HG02759 (cell line): ENCODE measurements around the gene TENM4.

Experiments
- ATAC-seq: cut with Tn5 transposase; IDR thresholded peaks from one replicate; pipeline ENCODE4 v1.9.1; 2021; ENCODE audit warnings: mild to moderate bottlenecking, moderate library complexity; ENCODE audit not compliant: unreplicated experiment

TENM4 gene

DNA sequence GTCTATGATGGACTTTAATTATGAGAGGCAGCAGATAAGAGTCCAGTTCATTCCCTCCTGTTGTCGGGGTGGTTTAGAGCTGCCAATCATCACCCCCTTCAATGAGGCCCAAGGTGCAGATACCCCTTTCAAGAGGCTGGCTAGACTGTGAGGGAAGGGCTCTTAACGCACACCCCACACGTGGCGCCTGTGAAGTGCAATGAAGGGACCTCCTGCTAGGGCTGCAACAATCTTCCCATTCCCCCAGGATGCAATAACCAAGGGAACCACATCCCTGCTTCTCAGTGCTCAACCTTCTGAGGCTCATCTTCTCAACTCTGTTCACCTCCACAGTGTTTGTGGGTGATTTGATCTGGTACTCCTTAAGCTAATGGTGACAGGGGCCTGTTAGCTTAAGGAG lies 19.0 kb downstream of the TENM4 start:
- no peak for ATAC-seq

- ATAC-seq = no peak
Observed at GRCh38 chr11:79419120-79419519, 21.7 kb downstream of the TENM4 start.

- no peak for ATAC-seq
Observed at GRCh38 chr11:79418241-79418640, 22.6 kb downstream of the TENM4 start.

DNA sequence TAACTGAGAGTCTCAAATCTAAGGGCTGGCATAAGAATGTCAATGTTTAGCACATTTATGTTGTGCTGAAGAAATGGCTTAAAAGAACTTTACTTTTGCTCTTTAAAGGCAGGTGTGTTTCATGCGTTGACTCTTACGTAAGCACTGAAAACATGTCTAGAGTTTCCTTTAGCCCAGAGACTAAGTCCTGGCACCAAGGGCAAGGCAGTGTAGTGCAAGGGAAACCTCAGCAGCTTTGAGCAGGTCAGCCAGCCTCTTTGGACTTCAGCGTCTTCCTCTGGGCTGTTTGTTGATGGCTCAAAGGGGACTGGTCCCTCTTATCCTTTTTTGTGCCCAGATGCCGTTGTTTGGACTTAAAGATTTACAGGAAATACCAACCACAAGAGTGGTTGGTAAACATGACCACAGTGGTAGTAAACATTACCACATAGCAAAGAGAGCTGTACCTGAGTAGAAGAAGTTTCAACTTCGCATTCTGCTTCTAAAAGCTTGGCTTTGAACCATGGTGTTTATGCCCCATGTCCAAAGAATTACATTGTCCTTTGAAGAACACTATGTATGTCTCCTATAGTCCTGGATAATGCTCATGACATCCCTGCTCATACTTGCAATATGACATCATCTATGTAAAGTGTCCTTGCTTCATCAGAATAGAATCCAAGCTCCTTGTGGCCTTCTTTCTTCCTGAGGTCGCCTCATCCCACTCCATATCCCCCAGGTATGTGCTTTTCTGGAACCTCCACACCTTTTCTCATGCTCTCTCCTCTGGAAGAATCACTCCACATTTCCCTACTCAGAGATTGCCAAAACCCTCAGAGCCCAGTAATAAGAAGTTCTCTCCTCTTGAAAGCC lies 23.5 kb downstream of the TENM4 start:
- no peak for ATAC-seq

DNA sequence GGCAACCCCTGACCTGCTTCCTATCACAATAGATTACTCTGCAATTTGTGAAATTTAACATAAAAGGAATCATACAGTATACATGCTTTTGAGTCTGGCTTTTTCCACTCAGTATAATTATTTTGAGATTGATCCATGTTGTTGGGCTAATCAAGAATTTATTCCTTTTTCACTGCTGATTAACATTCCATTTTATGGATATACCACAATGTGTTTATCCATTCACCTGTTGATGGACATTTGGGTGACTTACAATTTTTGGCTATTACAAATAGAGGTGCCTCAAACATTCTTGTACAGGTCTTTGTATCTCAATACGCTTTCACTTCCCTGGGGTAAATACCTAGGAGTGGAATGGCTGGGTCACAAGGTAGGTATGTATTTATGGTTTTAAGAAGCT lies 24.9 kb downstream of the TENM4 start:
- no peak for ATAC-seq

DNA sequence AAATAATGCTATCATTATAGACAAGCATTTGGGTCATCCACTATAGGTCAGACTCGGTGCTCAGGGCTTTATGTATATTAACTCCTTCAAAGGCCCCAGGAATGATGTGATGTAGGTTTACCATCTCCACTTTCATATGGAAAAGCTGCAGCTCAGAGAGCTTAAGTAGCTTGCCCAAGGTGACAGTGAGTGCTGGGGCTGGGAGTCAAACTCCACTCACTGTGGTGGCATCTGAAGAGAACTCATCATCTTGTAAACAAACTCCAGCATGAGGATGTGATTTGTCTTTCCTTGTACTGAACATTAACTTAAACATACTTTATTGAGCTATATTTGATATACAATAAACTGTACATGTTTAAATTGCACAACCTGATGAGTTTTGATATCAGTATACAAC lies 25.4 kb downstream of the TENM4 start:
- no peak for ATAC-seq

GRCh38 chr11:79414644-79415317 lies 26.0 kb downstream of the TENM4 start:
- ATAC-seq = no peak

GRCh38 chr11:79414041-79414440 lies 26.8 kb downstream of the TENM4 start:
- ATAC-seq = no peak

DNA sequence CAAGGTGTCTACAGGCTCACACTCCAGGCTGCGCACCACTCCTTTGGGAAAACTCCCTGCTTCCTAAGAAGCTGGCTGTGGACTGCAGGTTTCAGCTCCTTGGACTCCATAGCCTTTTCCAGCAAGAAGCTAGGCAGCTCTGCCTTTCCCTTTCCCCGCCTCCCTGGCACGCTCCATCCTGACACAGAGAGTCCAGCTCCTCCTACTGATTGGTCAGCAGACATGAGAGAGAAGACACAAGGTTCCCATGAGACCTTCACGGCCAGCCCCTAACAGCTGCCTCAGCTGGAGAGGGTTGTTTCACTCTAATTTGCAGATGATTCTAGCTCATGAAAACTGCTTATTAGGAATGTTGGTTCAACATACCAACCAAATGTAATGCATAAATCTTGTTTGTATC lies 27.6 kb downstream of the TENM4 start:
- peak; percentile 48 for ATAC-seq

- peak; percentile 77 for ATAC-seq
Observed at GRCh38 chr11:79412761-79413160, 28.1 kb downstream of the TENM4 start.

DNA sequence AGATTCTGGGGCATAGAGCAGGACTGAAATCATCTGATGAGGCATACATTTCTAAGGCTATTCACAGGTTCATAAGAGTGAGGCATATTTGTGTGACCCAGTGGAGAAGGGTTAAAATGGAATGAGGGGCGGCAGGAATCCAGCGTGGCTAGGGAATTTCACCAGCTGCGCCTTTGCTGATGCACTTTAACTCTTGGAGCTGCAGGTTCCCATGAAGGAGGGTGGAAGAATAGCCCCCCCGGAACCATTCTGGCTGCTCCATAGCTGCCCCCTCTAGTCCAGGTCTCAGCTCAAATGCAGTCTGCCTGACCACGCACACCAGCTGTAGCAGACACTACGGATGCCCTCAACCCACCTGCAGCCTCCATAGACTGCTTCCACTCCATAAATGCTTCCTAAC lies 31.5 kb downstream of the TENM4 start:
- no peak for ATAC-seq

DNA sequence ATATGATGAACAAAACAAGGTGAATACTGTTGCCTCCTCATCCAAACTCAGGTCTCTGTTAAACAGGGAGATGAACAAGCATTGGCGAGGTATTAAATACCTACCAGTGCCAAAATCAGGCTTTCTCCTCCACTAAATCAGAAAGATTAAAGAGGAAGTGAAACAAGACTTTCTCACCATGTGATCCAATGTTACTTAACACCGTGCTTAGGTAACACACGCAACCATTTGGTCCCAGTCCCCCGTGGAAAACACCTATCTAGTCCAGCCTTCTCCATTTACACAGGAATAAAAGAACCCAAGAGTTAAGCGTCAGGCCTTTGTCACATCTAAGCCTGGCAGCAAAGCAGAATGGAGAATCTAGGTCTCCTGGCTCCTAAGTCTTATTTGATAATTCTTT lies 34.5 kb downstream of the TENM4 start:
- peak; percentile 93 for ATAC-seq

DNA sequence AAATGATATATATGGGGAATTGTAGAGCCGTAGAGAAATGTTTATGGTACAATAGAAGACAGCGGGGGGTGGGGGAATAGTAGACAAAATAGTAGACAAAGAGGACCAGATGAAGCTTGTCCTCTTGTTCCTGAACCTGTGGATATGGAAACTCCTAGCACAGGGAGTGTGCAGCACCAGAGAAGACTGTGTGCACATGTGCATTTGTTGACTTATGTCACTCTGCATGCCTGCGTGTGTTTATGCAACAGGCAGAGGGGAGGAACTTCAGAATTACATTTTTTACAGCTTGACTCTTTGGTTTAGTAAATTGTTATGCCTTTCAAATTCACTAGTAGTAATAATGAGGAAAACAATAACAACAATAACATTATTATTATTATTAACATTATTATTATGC lies 36.0 kb downstream of the TENM4 start:
- no peak for ATAC-seq

GRCh38 chr11:79404325-79404724 lies 36.5 kb downstream of the TENM4 start:
- ATAC-seq = no peak

DNA sequence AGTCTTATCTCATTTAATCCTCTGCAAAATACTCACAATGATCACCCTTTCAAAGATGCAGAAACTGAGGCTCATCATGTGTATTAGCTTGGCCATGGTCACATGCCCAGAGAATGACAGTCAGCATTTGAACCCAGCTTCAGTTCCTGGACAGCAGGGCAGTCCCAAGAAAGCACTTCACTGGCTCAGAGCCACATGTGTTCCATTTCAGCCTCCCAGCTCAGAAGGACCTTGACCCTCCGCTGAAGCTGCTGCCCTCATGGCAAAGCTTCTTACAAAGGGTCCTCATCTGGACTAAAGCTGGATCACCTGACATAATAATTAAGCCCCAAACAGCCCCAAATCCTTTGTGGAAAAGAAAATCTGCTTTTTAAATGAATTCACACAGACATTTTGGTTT lies 37.0 kb downstream of the TENM4 start:
- no peak for ATAC-seq

- ATAC-seq = no peak
Observed at GRCh38 chr11:79402912-79403311, 37.9 kb downstream of the TENM4 start.

DNA sequence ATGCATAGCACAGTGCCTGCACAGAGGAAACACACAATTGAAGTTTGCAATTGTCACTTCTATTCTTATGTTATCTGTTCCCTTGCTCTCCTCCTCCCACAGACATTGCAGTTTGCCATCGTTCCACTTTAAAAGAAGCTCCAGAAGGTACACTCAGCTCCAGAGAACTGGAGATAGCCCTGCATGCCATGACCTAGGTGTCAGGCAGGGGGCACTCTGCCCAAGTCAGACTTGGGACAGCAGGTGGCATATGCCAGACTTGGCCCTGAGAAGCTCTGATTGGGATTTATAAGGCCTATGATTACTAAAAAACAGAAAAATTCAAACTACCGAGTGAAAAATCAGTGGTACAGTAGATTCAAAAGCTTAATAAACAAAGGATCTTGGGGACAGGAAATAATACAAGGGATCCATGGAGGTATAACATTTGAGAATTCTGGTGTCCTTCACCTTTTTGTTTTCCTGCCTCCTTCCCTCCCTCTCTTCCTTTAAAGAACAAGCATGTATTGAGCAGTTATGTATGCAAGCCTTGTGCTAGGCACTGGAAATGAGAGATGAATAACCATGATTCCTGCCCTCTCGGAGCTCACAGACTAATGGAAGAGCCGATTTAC lies 40.0 kb downstream of the TENM4 start:
- ATAC-seq = peak; percentile 83

GRCh38 chr11:79400206-79400605 lies 40.6 kb downstream of the TENM4 start:
- ATAC-seq = no peak

GRCh38 chr11:79397252-79397651 lies 43.6 kb downstream of the TENM4 start:
- no peak for ATAC-seq

- ATAC-seq = no peak
Observed at GRCh38 chr11:79396674-79397073, 44.2 kb downstream of the TENM4 start.

DNA sequence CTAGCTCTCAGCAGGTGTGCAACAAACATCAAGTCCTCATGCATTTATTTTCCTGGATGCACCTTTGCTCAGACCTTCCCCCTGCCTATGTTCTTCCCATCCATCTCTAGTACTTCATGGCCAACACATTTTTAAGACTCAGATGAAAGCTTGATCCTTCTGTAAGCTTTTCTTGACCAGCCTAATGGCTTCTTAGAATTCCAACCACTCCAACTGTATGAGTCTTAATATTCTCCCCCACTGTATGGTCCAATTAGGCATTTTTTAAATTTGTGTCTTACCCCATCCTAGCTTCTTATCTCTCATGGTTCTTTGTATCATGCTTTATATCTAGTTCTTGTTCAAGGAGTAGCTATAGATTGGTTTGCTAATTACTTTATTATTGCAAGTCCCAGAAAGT lies 44.8 kb downstream of the TENM4 start:
- no peak for ATAC-seq
